Common myeloid progenitor, CD34-positive (primary cell): Measurements from ENCODE around the gene TEX13D. TPM values are rescaled to one million over a fixed set of nuclear protein-coding genes. Genes with fewer than 3 reads are reported as not detected.
"Not testable (repeated sequence)": the region's sequence is repeated elsewhere in the genome, so short reads cannot be mapped to it uniquely, and the experiment has no call there.

Experiments
- CTCF ChIA-PET: fragments of 350-600 bp; sonication (Branson Sonifier 250); formaldehyde crosslinking; loops from one replicate; lab custom pipeline; 2021; ENCODE audit warnings: antibody characterized with exemption; lab: Charles Lee
- POLR2A ChIA-PET: fragments of 350-600 bp; sonication (Branson Sonifier 250); formaldehyde crosslinking; loops from one replicate; lab custom pipeline; 2021; ENCODE audit warnings: antibody characterized with exemption; lab: Charles Lee
- DNase-seq, 3 donors: peaks; one replicate each; pipeline versions ENCODE4 v3.0.0 to v3.0.0-alpha.2; 2013
- H3K27ac ChIP-seq, 2 experiments: 1 replicate in 1 of 2; 2 replicates in 1 of 2; pipeline ENCODE4 v1.7.0; 2013; ENCODE audit warnings: inconsistent platforms in 2 of 2, low read length in 2 of 2, mild to moderate bottlenecking in 2 of 2, low read depth in 1 of 2, moderate library complexity in 1 of 2; ENCODE audit not compliant: severe bottlenecking in 2 of 2, insufficient read depth in 1 of 2, poor library complexity in 1 of 2
- H3K27me3 ChIP-seq, 5 experiments: replicated peaks in 2 of 5; 1 replicate in 3 of 5; 2 replicates in 2 of 5; pipeline versions ENCODE4 v1.6.1 to v1.7.0; 2013; ENCODE audit warnings: low read length in 4 of 5, mild to moderate bottlenecking in 2 of 5, moderate library complexity in 2 of 5, inconsistent platforms in 1 of 5; ENCODE audit not compliant: insufficient read depth in 5 of 5, control insufficient read depth in 4 of 5
- H3K36me3 ChIP-seq, 4 experiments: 1 replicate in 2 of 4; 2 replicates in 2 of 4; pipeline versions ENCODE4 v1.6.1 to v1.7.0; 2013; ENCODE audit warnings: low read length in 3 of 4, control low read depth in 1 of 4, mild to moderate bottlenecking in 1 of 4; ENCODE audit not compliant: control insufficient read depth in 4 of 4, insufficient read depth in 4 of 4
- H3K4me1 ChIP-seq, 4 experiments: 1 replicate in 3 of 4; 2 replicates in 1 of 4; pipeline versions ENCODE4 v1.6.1 to v1.7.1; 2013; ENCODE audit warnings: low read length in 3 of 4, mild to moderate bottlenecking in 3 of 4, control low read depth in 1 of 4, inconsistent platforms in 1 of 4, moderate library complexity in 1 of 4; ENCODE audit not compliant: control insufficient read depth in 4 of 4, insufficient read depth in 4 of 4; ENCODE audit errors: control extremely low read depth in 1 of 4
- H3K4me3 ChIP-seq, 7 experiments: 1 replicate in 4 of 7; 2 replicates in 3 of 7; pipeline versions ENCODE4 v1.5.1 to v1.7.0; 2013; ENCODE audit warnings: mild to moderate bottlenecking in 7 of 7, low read length in 6 of 7, moderate library complexity in 6 of 7, inconsistent platforms in 2 of 7, low read depth in 2 of 7, control low read depth in 1 of 7; ENCODE audit not compliant: insufficient read depth in 4 of 7, control insufficient read depth in 1 of 7; ENCODE audit errors: extremely low read depth in 1 of 7
- H3K9me3 ChIP-seq, 5 experiments: 1 replicate in 4 of 5; 2 replicates in 1 of 5; pipeline versions ENCODE4 v1.6.1 to v1.7.1; 2013; ENCODE audit warnings: low read length in 4 of 5, mild to moderate bottlenecking in 2 of 5, inconsistent platforms in 1 of 5, low read depth in 1 of 5, moderate library complexity in 1 of 5; ENCODE audit not compliant: control insufficient read depth in 4 of 5, insufficient read depth in 2 of 5; ENCODE audit errors: control extremely low read depth in 1 of 5
- WGBS: methylation state at CpG from one replicate; pipeline ENCODE4 v1.1.5; 2013; ENCODE audit not compliant: insufficient coverage; 5-methylcytosine and 5-hydroxymethylcytosine counted together
- polyA plus RNA-seq: library from polyadenylated mRNA; unstranded; fragments of 120-200 nt; gene quantifications from one replicate; pipeline ENCODE4 v1.2.1, GENCODE V29; 2013

The TEX13D gene
- not detected for polyA plus RNA-seq

DNA sequence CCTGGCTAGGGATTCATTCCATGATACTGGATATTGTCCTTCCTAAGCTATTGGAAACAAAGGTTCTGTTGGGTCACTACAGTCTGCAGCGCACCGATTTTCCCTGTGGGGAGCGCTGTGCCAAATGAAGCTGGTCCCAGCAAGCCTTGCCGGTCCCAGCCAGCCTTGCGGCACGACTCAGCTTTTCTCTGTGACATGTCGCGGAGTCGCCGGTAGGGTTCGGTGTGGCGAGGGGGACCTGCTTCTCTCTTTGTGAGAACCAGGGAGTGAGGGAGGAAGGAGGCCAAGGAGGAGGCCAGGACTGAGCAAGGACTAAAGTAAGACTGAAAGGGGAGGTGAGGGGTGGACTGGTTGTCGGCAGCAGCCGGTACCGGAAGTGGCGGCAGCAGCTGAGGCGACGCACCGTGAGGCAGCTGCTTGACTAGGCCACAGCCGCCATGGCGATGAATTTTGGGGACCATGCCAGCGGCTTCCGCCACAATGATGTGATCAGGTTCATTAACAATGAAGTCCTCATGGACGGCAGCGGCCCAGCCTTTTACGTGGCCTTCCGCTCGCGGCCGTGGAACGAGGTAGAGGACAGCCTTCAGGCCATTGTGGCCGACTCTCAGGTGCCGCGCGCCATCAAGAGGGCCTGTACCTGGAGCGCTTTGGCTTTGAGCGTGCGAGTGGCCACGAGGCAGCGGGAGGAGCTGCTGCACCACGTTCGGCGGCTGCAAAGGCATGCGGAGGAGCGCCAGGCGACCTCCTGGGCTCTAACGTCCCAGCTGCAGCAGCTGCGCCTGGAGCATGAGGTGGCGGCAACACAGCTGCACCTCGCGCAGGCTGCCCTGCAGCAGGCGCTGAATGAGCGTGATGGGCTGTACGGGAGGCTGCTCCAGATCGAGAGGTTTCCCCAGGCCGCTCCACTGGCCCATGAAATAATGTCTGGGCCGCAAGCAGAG lies at the start of gene TEX13D:
Gene TEX13D, plus strand, starts transcription at position 180 of the 944 bp plus-strand sequence. Its CDS starts 258 bp downstream, at position 438.
- POLR2A ChIA-PET = no interaction called here
- 88% methylated on average over 57 of the region's 57 CpGs for WGBS

DNA sequence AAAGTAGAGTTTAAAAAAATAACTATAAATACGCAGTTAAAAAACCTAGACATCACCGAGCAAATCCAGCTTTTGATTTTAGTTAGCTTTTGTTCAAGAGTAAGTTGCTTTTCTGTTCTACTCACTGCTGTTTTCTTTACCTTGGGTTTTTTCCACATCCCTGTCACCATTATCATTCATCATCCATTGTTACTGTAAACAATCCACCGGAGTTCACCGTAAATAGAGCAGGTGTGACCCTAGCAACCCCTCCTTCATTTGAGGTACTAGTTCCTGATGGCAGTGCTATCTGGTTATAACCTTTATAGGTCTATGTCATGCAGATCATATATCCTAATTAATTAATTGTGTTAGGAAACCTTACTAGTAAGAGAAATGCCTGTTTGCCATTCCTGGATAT lies 43.0 kb upstream of the TEX13D start:
- Histone ChIP-seq H3K4me1 (no peaks in the 10 kb centered on the region), H3K4me3 (no peak overlapping the region), H3K27me3 (no peaks in the 10 kb centered on the region), H3K36me3 (no peaks in the 10 kb centered on the region), H3K27ac (no peak overlapping the region), H3K9me3 (peaks cover 0 to 5% (median under 1%) of the 10 kb centered on the region in 5 experiments)
- DNase-seq = no peak
- ChIA-PET POLR2A (no interaction called here), CTCF (no interaction called here)
- no CpG with 5 or more reads among the region's 4 CpGs for WGBS

More for the DNA sequence above, at the start of gene TEX13D:
- DNase-seq = no peak
- H3K4me3 ChIP-seq = no peak within 1 kb of the TSS
- no peaks in the 10 kb centered on the region for H3K9me3 ChIP-seq
- no peaks in the 10 kb centered on the region for H3K36me3 ChIP-seq
- H3K27ac ChIP-seq = no peak within 1 kb of the TSS
- no peaks in the 10 kb centered on the region for H3K27me3 ChIP-seq
- CTCF ChIA-PET = no interaction called here
- H3K4me1 ChIP-seq = no peaks in the 10 kb centered on the region

DNA sequence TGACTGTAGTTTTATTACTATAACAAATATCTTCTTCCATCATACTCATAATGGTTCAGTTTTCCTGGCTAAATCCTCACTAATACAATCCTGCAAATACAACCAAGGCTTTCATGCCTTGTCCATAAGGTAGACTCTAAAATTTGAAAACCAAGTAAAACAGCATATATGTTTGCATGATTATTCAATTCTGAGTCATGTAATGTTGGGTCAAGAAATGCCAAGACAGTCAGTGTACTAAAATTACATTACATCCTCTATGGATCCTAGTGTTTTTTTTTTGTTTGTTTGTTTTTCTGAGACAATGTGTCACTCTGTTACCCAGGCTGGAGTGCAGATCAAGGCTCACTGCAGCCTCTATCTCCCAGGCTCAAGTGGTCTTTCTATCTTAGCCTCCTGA lies 38.6 kb upstream of the TEX13D start:
- POLR2A ChIA-PET = no interaction called here
- no peak for DNase-seq
- no peak overlapping the region for H3K27ac ChIP-seq
- H3K36me3 ChIP-seq = no peaks in the 10 kb centered on the region
- H3K27me3 ChIP-seq = no peaks in the 10 kb centered on the region
- H3K9me3 ChIP-seq = peaks cover 0 to 7% (median 2%) of the 10 kb centered on the region in 5 experiments
- no peaks in the 10 kb centered on the region for H3K4me1 ChIP-seq
- H3K4me3 ChIP-seq = no peak overlapping the region
- CTCF ChIA-PET = no interaction called here

DNA sequence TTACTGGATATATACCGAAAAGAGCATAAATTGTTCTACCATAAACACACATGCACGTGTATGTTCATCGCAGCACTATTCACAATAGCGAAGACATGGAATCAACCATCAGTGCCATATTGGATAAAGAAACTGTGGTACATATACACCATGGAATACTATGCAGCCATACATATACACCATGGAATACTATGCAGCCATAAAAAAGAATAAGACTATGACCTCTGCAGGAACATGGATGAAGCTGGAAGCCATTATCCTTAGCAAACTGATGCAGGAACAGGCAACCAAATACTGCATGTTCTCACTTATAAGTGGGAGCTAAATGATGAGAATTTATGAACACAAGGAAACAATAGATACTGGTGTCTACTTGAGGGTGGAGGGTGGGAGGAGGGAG lies 33.1 kb upstream of the TEX13D start:
- H3K36me3 ChIP-seq, CTCF ChIA-PET, H3K4me3 ChIP-seq, DNase-seq, POLR2A ChIA-PET, H3K4me1 ChIP-seq, H3K27me3 ChIP-seq, H3K27ac ChIP-seq, H3K9me3 ChIP-seq: not testable (repeated sequence)
- WGBS = 96% methylated on average over 3 of the region's 4 CpGs

DNA sequence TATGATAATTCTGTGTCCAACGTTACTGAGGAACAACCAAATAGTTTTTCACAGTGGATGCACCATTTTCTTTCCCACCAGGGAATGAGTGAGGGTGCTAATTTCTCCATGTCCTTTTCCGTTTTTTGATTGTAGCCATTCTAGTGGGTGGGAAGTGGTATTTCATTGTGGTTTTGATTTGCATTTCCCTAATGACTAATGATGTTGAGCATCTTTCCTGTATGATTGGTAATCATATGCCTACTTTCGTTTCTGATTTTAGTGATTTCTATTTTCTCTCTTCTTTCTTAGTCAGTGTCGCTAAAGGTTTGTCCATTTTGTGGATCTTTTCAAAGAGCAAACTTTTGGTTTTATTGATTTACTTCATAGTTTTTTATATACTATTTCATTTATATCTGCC lies 32.1 kb upstream of the TEX13D start:
- no peaks in the 10 kb centered on the region for H3K27me3 ChIP-seq
- H3K27ac ChIP-seq = no peak overlapping the region
- WGBS = no CpG with 5 or more reads among the region's 4 CpGs
- H3K4me3 ChIP-seq = no peak overlapping the region
- no peaks in the 10 kb centered on the region for H3K9me3 ChIP-seq
- peak in 2 of 3 donors; percentile 1 to 6 for DNase-seq
- ChIA-PET CTCF (no interaction called here), POLR2A (no interaction called here)
- no peaks in the 10 kb centered on the region for H3K36me3 ChIP-seq
- H3K4me1 ChIP-seq = no peaks in the 10 kb centered on the region

DNA sequence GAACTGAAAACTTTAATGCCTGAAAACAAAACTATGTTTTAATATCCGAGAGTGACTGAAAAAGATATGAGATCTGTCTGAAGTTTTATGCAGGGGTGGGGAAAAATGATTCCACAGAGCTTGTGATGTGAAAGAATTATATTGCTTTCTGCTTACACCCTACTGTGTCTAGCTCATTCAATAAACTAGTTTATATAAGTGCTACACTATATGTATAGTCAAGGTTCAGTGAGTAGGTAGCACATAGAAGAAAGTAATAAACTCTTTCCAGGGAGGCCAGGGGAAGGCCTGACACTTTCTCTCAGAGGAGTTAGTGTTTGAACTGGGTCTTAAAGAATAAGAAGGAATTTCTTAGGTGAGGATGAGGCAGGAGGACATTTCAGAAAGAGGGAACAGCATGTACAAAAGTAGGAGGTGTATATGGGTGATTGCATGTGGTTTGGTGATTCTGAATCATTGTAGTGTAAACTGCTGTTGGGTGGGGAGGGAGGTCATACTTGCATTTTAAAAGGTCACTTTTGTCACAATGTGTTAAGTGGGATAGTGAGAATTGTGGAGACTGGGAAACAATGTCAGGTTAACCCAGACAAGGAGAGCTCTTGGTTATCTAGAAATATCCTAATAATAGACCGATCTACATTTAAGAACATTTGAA lies 25.1 kb upstream of the TEX13D start:
- 86% methylated on average over 1 of the region's 2 CpGs for WGBS
- Histone ChIP-seq H3K36me3 (no peaks in the 10 kb centered on the region), H3K4me3 (no peak overlapping the region), H3K4me1 (no peaks in the 10 kb centered on the region), H3K9me3 (peaks cover 0 to 2% (median 0%) of the 10 kb centered on the region in 5 experiments), H3K27me3 (no peaks in the 10 kb centered on the region), H3K27ac (no peak overlapping the region)
- no peak for DNase-seq
- ChIA-PET CTCF (no interaction called here), POLR2A (no interaction called here)

DNA sequence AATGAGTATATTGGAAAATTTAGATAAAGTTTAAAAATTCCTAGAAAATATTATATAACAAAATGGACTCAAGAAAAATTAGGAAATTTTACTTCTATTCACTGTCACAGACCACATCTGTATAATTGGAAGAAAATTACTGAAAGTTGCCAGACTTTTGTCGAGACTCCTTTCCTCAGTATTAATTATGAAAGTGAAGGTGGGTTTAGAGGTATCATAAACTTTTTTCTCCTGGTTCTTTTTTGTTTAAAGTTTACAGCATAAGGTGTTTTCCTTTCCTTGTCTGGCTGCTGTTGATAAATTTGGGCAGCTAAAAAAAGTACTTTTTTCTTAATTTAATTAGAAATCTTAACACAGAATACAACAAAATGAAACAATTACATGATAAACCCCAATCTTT lies 6.7 kb upstream of the TEX13D start:
- WGBS = no CpG with 5 or more reads among the region's 1 CpG
- Histone ChIP-seq H3K27me3 (no peaks in the 10 kb centered on the region), H3K4me3 (no peak overlapping the region), H3K27ac (no peak overlapping the region), H3K36me3 (no peaks in the 10 kb centered on the region), H3K4me1 (no peaks in the 10 kb centered on the region), H3K9me3 (no peaks in the 10 kb centered on the region)
- POLR2A ChIA-PET = no interaction called here
- CTCF ChIA-PET = no interaction called here
- no peak for DNase-seq
